ENCODE results near the gene HPCAL1.

The HPCAL1 gene

GRCh38 chr2:10304458-10305253 lies 2.0 kb downstream of the HPCAL1 start:
- no peak for DNase-seq

DNA sequence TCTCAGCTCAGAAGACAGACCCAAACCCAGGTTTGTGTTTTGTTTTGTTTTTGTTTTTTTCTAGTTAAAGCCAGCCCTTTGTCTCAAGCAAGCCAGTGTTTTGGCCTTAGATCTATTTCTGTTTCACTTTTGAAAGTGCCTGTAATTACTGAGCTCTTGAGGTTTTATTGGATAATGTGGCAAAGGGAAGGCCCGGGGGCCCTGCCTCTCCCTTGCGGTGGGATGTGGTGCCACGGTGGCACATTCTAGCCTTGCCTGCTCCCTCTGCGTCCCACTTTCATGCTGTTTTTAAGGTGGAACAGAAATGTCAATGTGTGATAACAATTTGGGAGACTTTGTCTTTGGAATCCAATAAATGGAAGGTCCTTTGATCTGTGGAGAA lies 2.5 kb downstream of the HPCAL1 start:
- DNase-seq: peak; percentile 77

DNA sequence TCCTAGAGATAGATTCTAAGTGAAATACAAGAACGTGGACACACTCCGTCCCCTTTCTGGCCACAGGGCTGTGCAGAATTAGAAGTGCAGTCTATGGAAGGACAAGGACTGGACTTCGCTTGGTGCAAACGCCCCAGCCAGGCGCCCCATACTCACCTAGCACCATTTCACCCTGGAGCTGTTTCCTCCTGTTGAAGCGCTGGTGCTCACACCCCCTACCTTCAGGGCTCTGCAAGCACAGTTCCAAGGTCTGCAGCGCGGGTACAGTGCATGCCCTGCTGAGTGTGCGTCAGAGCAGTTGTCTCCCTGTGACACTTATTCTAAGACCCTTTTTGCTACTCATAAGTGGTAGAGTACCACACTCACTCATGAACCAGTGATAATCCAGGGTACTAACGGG lies 3.0 kb downstream of the HPCAL1 start:
- DNase-seq: no peak

DNA sequence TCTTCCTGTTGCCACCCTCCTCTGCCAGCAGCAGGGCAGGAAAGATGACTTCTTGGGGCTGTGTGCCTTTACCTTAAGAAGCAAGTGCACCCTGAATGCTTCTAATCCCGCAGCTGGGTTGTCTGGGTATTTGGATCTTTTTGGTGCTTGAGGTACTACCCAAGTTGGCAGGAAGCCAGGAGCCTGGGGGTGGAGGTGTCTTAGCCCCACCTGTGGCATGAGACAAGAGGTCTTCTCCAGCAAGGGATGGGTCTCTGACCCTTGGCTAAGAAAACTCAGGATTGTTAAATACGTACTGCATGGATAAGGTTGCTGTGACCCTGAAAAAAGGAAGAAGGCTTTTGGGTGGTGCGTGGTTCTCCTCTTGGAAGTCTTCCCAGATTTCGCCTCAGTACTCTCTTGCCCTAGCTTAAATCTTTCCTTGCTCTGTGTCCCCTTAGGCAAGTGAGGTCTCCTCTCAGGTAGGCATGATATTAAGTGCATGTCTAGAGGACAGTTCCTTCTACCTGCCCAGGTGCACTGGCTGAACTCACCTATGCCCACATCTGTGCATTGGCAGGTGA lies 4.3 kb downstream of the HPCAL1 start:
- DNase-seq: no peak

GRCh38 chr2:10307561-10308156 lies 5.0 kb downstream of the HPCAL1 start:
- DNase-seq: no peak

DNA sequence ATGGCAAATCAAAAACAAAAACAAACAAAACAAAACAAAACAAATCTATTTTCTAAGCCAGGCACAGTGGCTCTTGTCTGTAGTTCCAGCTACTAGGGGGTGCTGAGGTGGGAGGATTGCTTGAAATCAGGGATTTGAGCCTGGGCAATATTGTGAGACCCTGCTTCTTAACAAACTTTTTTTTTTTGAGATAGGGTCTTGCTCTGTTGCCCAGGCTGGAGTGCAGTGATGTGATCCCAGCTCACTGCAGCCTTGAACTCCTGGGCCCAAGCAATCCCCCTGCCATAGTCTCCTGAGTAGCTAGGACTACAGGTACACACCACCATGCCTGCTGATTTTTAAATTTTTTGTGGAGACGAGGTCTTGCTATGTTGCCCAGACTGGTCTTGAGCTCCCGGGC lies 6.2 kb downstream of the HPCAL1 start:
- no peak for DNase-seq

DNA sequence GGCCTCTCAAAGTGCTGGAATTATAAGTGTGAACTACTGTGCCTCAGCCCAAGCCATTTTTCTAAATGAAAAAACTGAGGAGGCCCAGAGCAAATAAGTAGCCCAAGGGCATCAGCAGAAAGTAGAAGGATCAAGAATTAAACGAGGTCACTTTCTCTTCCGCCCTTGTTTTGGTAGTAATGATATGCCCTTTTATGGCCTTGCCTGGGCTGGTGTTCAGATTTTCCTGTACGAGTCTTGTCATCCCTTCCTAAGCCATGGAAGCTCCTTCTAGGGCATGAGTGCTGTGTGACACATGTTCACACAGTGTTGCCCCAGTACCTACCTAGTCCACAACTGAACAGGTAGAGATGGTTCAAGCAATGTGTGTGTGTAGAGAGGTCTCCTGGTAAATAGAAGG lies 6.6 kb downstream of the HPCAL1 start:
- DNase-seq: no peak

GRCh38 chr2:10310309-10310888 lies 7.7 kb downstream of the HPCAL1 start:
- no peak for DNase-seq

DNA sequence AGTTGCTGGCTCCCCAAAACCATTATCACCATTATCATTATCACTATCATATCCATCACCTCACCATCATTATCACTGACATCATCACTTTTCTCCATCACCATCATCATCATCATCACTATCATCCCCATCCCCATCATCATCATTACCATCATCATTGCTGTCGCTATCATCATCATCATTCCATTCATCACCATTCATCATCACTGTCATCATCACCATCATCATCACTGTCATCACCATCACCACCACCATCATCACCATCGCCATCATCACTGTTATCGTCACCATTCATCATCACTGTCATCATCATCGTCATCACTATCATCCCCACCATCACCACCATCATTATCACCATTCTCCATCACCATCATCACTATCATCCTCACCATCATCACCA lies 9.0 kb downstream of the HPCAL1 start:
- no peak for DNase-seq

GRCh38 chr2:10312437-10312957 lies 9.8 kb downstream of the HPCAL1 start:
- no peak for DNase-seq

- no peak for DNase-seq
These were observed 13.6 kb downstream of the HPCAL1 start for GRCh38 chr2:10316336-10316735.

DNA sequence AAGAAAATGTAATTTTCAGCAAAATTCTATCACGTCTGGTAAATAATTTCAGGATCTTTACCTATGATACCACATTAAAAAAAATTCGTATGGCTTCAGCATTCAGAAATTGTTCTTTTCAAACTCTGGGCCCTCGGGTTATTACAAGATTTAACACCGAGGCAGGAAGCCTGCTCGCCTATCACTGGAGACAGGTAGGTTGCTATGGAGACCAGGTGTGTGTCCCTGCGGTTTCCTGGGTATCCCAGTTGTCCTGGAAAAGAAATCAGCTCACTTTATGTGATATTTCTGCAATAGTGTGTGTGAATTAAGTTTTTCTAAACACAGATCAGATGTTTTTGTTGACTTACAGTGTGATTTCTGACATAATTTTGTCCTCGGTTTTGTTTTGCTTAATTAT lies 14.2 kb downstream of the HPCAL1 start:
- DNase-seq: no peak

DNA sequence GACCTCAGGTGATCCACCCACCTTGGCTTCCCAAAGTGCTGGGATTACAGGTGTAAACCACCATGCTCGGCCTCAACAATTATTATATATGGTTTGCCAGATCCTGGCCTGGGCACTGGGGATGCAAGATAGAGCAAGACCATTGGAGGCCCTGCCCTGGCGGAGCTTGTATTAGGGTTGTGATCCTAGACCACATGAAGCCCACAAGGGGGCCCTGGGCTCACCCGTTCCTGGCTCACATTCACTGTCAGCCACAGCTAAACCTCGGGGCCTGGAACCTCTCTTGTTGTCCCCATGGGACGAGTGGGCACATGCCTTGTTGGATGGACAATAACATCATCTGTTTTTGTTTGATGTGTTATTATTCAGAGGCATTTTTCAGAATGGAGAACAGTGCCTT lies 14.9 kb downstream of the HPCAL1 start:
- no peak for DNase-seq

GRCh38 chr2:10318345-10318744 lies 15.6 kb downstream of the HPCAL1 start:
- DNase-seq: no peak

DNA sequence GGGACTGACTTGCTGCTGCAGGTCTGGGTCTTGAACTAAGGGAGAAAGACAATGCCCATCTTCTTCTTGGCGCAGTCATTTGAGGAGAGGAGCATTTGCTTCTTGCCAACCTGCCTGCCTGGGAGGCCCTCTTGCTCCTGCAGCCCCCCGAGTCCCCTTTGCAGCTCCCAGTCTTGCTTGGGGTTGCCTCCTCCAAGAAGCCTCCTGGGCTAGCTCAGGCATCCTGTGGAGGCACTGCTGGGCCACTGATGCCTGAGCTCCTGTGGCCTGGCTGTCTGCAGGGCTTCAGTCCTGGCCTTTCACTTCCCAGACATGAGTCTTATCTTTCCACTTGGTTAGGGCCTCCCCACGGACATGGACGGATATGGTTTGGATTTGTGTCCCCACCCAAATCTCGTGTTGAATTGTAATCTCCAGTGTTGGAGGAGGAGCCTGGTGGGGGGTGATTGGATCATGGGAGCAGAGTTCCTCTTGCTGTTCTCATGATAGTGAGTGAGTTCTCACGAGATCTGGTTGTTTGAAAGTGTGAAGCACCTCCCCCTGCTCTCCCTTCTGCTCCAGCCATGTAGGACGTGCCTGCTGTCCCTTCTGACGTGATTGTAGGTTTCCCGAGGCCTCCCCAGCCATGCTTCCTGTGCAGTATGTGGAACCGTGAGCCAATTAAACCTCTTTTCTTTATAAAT lies 17.3 kb downstream of the HPCAL1 start:
- DNase-seq: no peak

GRCh38 chr2:10320575-10320931 lies 17.8 kb downstream of the HPCAL1 start:
- no peak for DNase-seq

DNA sequence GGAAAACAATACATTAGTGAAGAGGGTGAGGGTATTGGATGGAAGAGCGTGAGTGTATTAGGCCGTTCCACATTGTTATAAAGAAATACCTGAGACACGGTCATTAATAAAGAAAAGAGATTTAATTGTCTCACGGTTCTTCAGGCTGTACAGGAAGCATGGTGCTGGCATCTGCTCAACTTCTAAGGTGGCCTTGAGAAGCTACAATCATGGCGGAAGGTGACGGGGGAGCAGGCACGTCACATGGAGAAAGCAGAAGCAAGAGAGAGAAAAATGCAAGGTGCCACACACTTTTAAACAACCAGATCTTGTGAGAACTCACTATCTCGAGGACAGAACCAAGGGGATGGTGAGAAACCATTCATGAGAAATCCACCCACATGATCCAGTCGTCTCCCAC lies 18.2 kb downstream of the HPCAL1 start:
- no peak for DNase-seq

DNA sequence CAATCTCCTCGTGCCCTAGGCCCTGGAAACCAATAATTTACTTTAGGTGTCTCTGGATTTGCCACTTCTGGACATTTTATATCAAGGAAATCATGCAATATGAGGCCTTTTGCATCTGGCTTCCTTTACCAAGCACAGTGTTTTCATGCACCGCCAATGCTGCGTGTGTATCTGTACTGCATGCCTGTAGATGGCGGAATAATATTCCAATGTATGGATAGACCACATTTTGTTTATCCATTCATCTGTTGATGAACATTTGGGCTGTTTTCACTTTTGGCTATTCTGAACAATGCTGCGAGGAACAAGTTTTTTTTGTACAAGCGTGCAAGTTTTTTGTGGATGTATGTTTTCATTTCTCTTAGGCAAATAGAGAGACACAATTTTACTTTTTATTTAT lies 18.9 kb downstream of the HPCAL1 start:
- DNase-seq: no peak

DNA sequence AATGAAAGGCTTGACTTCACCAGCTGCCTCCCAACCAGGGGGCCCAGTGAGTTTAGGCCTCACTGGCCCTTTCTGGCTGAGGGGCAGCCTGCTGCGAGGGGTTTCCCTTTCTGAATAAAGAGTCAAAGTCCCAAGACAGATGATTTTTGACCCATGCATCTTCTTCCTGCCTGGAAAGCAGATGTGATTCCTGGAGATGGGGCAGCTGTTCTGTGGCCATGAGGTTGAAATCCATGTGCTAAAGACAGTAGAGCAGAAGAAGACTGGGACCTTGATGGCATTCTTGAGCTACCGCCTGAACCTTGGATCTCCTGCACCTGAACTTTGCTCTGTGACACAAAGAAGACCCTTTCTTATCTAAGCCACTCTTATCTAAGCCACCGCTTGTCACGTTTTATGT lies 19.8 kb downstream of the HPCAL1 start:
- no peak for DNase-seq

DNA sequence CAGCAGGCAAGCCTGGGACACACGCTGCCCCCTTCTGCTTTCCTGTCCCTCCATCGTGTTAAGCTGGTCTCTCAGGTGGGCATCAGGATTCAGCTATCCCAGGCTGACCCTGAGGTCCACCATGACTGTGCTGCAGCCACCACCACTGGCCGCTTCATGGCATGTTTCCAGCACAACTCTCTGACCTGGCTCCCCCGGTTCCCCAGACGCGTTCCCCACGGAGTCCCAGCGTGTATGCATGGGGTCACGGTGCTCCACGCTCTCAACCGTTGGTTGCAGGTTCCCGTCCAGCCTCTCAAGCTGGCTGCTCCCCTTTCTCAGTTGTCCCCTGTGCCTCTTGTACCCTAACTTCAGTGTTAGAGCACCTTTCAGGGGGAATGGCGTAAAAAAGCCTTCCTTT lies 20.3 kb downstream of the HPCAL1 start:
- DNase-seq: no peak

DNA sequence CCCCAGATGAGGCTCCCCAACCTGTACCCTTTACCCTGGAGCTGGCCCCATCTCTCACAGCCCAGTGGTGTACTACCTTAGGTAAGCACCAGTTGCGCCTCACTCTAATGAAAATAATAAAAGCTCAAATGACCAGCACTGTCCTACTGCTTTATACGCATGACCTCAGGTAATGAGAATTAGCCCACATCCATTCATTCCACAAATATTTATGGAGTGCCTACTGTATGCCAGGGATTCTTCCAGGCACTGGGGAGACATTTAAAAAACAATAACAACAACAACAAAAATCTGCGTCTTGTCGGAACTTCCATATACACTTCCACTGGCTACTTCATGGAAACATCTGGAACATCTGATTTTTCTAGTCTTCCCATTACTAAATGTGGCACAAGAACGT lies 20.8 kb downstream of the HPCAL1 start:
- no peak for DNase-seq

DNA sequence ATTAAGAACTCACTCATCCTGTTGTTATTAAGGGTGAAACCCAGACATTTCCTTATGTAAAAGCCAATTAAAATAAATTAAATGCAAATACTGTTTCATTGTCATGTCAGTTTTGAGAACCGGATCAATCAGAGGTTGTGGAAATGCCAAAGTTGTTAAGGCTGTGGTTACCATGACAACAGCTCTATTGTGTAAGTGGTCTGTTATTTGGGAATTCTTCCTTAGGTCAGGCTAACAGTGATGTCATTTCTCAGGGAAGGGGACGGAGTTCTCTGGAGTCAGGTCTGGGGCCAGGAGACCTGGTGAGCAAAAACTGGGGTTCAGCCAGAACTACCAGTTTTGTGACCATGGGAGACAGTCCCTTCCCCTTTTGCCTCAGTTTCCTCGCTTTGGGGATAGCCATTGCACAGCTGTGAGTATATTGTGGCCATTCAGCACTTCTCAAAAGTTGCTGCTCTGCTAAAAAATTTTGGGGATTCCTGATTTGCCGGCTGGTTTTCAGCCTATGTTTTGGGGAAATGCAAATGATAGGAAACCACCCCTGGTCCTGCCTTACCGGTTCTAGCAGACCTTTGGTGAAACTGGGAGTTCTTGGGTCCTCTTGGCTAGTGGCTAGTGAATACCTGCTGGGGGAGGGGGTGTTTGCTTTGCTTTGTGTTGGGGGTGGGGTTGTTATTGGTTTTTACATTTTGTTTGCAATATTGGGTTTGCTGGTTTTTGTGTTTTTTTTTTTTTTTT lies 21.6 kb downstream of the HPCAL1 start:
- no peak for DNase-seq
